GM18505 (cell line): ENCODE data around the gene TRABD2B.

Experiments
- ATAC-seq: cut with Tn5 transposase; IDR thresholded peaks from one replicate; pipeline ENCODE4 v1.9.1; 2021; ENCODE audit not compliant: unreplicated experiment
- POLR2A ChIP-seq: IDR thresholded peaks from 4 replicates; pipeline ENCODE4 v1.6.1; 2011; ENCODE audit warnings: borderline replicate concordance; ENCODE audit not compliant: insufficient read depth, insufficient read length; ENCODE audit errors: extremely low read depth

TRABD2B gene

DNA sequence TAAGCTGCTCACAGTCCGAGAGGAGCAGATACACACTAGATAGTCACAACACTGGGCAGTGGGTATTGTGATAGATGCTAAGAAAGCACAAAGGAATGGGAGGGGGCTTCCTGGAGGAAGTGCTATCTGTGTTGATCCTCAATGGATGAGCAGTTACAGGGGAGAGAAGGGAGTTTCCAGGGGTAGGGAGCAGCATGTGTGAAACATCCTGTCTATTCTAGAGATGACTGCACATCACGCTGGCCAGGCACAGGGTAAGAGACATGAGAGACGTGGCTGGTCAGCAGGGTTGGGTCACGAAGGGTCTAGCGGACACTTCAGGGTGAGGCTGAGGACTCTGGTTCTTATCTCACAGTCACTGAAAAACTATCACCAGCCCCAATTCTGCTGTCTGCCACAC is 235.2 kb downstream of the TRABD2B start:
- ATAC-seq = no peak
- no peak for TF ChIP-seq POLR2A

DNA sequence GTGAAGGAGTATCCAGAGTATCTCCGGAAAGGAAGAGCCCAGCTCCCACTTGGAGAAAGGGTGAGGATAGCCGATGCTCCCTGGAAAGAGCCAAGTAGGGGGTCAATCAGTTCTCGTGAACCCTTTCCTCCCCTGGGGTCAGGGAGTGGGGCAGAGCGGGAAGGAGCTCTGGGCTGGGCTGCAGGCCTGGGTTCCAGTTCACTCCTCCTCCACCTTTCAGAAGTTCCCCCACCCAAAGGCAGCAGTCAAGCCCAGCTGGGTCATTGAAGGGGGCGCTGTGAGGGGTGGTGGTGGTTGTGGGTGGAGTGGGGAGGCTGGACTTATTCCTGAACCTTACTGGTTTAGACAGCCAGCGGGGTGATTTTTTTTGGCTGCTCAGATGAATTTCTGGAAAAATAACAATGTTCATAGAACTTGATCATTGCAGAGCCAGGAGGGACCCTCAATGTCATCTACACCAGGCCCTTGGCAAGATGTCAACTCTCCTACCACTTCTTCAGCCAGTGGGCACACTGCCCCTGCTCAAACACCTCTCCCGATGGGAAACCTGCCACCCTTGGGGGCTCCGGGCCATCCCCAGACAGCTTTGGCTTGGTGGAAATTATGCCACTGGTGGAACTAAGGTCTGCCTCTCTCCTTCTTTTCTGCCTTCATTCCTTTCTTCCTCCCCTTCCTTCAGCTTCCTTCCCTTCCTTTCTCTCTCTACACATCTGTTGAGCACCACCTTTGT is 235.8 kb downstream of the TRABD2B start:
- no peak for TF ChIP-seq POLR2A
- ATAC-seq = no peak

DNA sequence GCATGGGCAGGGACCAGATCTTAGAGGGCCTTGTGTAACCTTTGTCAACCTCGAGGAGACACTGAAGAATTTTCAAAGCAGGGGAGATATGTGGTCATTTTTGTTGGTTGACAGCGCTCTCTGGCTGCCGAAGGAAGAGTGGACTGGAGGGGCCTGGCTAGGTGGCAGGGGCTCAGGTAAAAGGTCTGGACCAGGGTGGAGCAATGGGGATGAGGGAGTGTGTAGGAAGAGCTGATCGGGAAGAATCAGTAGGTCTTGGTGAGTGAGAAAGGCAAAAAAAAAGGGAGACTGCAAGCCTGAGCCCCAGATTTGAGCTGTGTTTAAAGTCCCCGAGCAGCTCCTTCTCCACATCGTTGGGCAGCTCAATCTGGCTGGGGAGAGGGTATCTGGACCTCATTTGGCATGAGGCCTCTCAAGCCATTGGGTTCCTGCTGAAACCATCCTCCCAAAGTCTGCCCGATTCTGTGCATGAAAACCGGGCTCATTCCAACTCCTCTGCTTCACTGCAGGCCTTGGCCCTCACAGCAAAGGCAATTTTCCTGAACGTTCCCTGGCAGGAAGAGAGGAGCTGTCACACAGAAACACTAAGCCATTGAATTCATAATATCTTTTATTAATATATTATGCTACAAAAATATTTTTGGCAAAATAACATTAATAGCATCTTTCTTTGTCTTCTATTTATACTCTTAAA is 237.1 kb downstream of the TRABD2B start:
- TF ChIP-seq POLR2A = no peak
- no peak for ATAC-seq

DNA sequence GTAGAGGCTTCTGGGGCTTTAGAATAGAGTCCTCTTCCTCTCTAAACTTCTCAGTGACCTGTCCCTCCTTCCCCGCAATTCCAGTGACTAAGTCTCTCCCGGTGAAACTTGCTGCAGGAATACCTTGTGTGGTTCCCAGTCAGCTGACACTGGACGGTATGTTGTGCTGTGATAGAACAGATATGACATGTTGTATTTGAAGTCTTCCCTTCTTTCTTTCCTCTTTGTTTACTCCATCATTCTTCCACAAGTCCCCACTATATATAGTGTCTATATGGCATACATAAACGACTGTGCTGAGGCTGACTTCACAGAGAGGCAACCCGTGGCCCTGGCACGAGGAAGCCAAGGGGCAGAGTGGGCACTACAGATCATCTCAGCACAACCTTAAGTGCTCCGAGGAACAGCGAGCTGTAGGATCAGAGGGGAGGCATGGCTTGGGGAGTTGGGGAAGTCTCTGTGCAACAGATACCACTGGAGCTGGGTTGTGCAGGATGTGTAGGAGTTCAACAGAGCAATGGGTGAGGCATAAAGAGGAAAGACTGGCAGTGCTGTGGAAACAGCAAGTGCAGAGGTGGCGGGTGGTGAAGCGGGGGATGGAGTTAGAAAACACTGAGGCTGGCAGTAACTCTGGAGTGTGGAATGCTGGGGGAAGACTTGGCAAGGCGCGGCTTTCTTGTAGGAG is 237.8 kb downstream of the TRABD2B start:
- no peak for ATAC-seq
- TF ChIP-seq POLR2A = no peak

DNA sequence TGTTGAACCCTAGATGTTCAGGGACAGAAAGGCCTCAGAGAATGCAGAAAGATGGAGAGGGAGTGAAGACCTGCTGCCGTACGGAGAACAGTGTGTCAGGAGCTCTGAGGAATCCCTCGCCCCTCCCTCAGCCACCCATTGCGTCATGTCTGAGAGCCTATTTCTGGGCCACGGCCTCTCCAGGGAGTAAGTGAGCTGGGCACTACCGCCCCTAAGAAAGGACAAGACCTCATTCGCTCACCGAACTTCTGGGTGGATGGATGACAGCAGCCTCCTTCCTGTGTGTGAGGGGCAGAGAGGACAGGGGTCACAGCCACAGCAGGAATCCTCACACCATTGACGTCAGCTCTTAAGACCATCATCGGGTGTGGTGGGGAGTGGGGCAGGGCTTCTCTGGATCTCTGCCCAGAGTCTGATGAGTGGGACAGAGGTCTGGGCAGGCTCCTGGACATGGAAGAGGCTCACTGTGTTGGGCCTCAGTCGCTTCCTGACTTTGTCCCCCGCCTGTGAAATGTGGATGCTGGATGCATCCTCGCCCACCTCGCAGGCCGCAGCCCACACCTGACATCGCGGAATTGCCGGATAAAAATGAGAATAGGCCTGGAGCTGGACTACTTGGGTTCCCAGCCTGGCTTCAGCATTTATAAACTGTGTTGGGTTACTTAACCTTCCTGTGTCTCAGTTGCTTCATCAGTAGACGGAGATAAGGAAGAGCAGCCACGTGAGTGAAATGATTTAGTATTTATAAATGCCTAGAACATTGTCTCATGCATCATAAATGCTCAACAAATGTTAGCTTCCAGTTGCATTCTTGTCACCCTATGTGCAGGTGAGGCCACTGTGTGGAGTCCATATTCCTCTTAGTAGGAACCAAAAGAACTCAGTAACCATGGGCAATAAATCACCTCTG is 238.6 kb downstream of the TRABD2B start:
- ATAC-seq = no peak
- no peak for TF ChIP-seq POLR2A

DNA sequence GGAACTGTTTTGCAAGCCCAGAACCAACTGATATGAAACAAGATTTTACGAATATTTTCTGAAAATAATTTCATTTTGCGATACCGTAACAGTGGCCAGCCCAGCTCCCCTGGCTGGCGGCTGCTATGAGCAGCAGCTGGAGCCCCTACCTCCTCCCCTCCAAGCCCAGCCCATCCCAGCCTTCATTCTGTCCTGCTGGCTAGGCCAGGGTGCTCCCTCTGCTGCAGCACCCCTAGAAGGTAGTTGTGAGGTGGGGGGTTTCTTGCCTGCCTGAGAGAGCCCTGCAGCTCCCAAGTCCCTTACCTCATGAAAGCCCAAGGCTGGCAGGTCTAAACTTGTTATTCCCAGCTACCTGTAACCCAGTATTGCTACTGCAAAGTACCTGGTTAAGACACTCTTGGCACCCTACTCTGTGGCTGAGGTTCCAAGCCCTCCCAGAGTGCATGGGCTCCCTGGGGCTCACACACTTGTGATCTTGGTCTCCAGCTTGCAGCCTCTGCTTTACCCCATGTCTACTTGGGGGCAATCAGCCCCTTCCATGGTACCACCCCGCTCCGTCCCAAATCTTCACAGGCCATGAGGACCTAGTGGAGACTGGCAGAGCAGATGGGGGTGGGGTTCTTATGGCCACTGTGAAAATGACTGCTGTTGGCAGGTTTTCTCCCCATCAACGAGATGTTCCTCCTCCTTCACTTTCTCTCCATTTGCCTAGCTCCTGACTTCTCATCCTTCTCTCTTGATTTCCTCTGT is 239.8 kb downstream of the TRABD2B start:
- ATAC-seq = no peak
- TF ChIP-seq POLR2A = no peak

DNA sequence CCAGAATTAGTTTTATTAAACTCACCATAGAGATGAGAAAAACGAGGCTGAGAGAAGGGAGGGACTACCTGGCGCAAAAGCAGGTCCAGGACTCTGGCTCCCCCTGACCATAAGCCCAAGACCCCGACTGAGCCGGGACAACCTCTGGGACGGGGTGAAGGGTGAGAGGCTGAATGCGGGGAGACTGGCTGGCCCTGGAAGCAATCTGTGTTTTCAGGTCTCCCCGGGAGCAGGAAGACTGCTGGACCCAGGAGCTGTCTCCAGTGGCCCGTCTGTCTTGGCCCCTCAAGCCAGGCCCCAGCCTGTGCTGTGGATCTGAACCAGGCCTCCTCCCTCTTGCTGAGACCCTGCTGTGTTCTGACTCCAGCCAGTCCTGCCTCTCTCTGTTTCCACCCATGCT is 240.8 kb downstream of the TRABD2B start:
- no peak for TF ChIP-seq POLR2A
- no peak for ATAC-seq

DNA sequence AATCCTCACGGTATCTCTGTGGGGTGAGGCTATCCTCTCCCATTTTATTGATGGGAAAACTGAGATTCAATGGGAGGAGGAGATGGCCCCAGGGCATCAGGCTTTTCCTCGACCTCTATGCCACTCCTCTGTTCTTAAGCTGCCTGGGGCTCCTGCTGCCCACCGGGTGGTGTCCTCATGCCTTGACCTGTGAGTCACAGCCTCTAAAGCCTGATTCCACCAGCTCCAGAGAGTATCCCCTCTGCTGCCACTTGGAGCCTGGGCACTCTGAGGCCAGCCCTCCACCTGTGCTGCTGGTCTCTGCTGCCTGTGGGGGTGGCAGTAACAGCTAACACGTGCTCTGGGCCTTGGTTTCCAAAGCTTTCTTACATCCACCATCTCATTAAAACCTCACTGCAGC is 241.2 kb downstream of the TRABD2B start:
- no peak for TF ChIP-seq POLR2A
- no peak for ATAC-seq

DNA sequence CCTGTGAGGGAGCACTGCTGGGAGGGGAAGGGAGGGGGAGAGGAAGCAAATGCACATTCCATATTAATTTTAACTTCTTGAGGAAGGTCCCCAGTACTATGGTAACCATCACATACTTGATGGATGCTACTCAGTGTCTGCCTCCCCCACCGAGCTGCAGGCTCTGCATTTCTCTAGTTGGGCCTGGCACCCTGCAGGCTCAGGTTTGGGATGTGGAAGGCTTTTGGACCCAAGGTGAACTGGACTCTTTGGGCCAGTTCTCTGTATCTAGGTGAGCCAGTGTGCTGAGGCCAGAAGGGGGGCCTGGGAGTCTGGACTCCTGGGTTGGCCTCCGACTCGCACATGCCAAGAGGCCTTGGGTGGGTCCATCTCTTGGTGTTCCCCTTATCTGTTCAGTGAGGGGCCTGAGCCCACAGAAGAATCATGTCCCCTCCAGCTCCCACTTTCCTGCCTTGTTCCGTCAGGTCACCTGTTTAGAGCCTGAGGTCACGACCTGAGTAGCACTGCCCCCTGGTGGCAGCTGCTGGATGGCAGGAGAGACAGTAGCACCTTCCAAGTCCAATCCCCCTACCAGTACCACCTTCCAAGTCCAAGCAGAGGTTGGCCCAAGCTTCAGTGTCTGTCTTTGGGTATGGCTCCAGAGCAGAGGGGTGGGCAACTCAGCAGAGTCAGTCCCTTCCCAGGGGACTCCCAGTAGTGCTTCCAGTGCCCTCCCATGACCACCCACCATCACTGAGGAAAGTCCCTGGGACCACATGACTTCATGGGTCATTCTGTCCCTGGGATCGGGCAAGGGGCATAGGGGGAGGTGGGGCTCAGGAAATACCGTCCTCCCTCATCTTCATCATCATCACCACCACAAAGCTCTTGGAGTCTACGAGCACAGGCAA is 241.8 kb downstream of the TRABD2B start:
- no peak for ATAC-seq
- TF ChIP-seq POLR2A = no peak

DNA sequence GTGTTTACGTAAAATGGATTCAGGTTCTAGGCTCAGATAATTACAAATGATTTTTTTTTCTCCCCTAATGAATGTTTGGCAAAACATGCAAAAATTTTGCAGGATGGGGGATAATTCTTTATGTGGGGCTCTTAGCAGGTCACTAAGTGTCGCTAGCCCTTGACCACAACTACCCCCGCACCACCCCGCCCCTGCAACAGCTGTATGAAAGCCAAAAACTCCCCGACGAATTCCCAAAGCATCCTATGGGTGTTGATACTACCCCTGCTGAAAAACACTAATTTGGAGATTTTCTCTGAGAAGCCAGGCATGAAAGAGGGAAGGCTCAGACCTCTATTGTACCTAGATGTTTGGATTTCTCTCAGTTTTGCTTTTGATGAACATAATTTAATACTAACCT is 243.0 kb downstream of the TRABD2B start:
- TF ChIP-seq POLR2A = no peak
- no peak for ATAC-seq

DNA sequence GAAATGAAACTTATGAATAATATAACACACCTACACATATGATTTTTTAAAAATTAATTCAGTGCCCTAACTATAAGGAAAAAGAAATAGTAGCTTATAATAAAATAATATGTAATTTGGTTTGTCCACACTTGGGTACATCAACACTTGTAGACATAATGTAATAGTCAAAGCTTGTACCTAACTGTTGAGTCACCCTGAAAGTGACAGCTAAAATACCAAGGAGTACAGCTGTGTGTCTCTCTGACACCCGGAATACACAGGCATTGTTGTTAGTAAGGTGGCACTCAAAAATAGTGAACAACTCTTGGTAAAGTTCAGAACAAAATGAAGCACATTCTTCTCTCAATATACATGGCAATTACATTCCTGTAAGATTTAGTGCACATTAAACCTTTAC is 243.4 kb downstream of the TRABD2B start:
- TF ChIP-seq POLR2A = no peak
- ATAC-seq = no peak

DNA sequence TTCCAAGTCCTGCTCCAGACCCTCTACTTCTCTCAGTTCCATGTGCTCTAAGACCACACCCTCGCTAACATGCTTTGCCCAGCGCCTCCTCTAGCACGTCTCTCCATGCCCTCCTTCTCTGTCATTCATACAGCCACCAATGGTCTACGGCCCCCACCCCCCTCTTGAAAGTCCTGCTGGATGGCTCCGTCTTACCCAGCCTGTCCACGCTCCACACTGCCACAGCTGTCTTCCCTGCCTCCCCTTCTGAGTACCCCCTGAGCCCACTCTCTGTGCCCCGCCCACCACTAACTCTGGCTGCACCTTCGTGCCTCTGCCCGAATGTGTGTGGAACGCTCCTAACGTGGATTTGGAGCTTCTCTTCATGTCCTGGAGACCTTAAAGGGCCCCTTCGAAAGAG is 244.6 kb downstream of the TRABD2B start:
- no peak for TF ChIP-seq POLR2A
- ATAC-seq = no peak

DNA sequence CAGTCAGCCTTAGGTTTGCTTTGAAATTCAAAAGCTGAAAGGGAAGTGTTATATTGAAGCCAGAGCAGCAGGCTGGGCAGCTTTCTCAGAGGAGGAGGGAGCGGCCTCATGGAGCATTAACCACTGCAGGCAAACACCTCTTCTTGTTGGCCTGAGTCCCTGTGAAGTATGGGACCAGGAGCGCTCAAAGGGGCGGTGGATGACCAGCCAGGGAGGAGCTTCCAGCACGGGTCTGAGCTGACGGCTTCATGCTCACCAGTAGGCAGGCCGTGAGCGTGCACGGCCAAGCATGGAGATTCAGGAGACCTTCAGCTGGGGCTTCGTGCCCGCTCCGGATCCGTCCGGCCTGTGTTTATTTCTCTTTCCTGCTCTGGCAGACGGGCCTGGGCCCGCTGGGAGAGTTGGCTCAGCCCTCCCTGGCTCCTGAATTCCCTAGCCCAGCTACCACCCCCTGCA is 245.2 kb downstream of the TRABD2B start:
- no peak for ATAC-seq
- TF ChIP-seq POLR2A = no peak
